ENCODE results near the gene MPDU1.
A peak's percentile ranks its signal among the peaks of the same experiment; 100 is the strongest.
"Not testable (repeated sequence)": the region's sequence is repeated elsewhere in the genome, so short reads cannot be mapped to it uniquely, and the experiment has no call there.

MPDU1 gene

GRCh38 chr17:7620835-7621234, 37.2 kb downstream of the MPDU1 start:
- no peak for DNase-seq

- DNase-seq: no peak
Measured at GRCh38 chr17:7623661-7624060, 40.0 kb downstream of the MPDU1 start.

- DNase-seq: not testable (repeated sequence)
Measured at GRCh38 chr17:7625749-7626148, 42.1 kb downstream of the MPDU1 start.

- no peak for DNase-seq
Measured at GRCh38 chr17:7626307-7626706, 42.7 kb downstream of the MPDU1 start.

- no peak for DNase-seq
Measured at GRCh38 chr17:7626956-7627249, 43.3 kb downstream of the MPDU1 start.

- peak; percentile 69 to 76 for DNase-seq
Measured at GRCh38 chr17:7627250-7628121, 43.8 kb downstream of the MPDU1 start, which contains the start of gene SAT2. TSS of gene SAT2 (minus strand) at chr17:7627821. CDS start at chr17:7627635, 186 bp downstream.

- no peak for DNase-seq
Measured at GRCh38 chr17:7629939-7630571, 46.4 kb downstream of the MPDU1 start, which contains the start of gene SHBG. TSS of gene SHBG (plus strand) at chr17:7630135. CDS start at chr17:7630173, 38 bp downstream.

- DNase-seq: no peak
Measured at GRCh38 chr17:7631398-7632380, 48.0 kb downstream of the MPDU1 start.

GRCh38 chr17:7632492-7632894, 48.8 kb downstream of the MPDU1 start:
- peak; percentile 42 to 59 for DNase-seq

- DNase-seq: no peak
Measured at GRCh38 chr17:7633093-7633492, 49.4 kb downstream of the MPDU1 start.

- peak in 1 of 2 experiments; percentile 1 for DNase-seq
Measured at GRCh38 chr17:7634384-7634783, 50.7 kb downstream of the MPDU1 start.

- no peak for DNase-seq
Measured at GRCh38 chr17:7636163-7636562, 52.5 kb downstream of the MPDU1 start.

All from Kasumi-1 (cell line).